ENCODE measurements around the gene DRAXIN. TPM values are rescaled to one million over a fixed set of nuclear protein-coding genes. Genes with fewer than 3 reads are reported as not detected.

The DRAXIN gene
- total and polyA plus RNA-seq, 4 donors: 0.04 to 0.31 (median 0.14) TPM

DNA sequence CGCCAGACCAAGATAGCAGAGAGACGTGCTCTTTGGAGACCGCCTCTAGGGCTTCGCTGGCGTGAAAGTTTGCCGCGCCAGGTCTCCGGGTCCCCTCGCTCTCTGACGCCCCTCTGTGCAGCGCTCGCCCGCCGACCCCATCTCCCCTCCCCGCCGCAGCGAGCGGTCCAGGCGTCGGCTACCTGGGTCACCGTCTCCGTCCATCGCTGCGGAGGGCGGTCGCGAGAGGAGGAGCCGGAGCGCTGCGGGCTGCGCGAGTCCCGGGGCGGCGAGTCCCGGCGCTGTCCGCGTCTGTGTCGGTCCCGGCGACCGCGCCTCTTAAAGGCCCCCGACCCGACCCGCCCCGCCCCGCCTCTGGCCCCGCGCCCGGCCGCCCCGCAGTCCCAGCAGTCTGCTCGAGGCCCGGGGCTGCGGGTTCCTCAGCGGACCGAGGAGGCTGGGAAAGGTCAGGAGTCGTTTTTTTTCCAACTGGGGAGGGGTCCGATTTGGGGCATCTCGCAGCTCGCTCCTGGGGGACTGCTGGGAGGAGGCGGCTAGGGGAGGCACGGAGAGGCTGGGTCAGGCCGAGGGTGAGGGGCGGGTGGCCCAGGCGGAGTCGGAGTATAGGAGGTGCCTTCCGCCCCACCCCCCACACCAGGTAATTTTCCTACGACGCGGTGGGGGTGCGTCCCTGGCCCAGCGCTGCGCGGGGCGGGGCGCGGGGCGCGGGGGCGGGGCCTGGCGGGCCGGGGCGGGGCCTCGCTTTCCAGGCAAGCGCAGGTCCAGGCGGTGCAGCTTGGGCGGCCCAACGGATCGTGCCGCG is 37.2 kb upstream of the DRAXIN start, which contains the start of the genes FBXO2 and FBXO44:
Gene FBXO2, minus strand, starts transcription at position 293 of the 802 bp plus-strand sequence. Its CDS starts 89 bp downstream, at position 204.
Gene FBXO44, plus strand, starts transcription at position 741 of the 802 bp plus-strand sequence. CDS start 959 bp downstream, outside the sequence.
- 6 to 11% methylated on average over 29 to 94 of the region's 94 CpGs for WGBS, 2 donors
- Histone ChIP-seq H3K36me3 (ENCODE audit: control insufficient read depth in 4 of 4, insufficient read depth in 4 of 4, low read length in 4 of 4) (peaks cover 0 to 5% (median under 1%) of the 10 kb centered on the region in 4 donors), H3K27ac (ENCODE audit: low read depth in 1 of 2, low read length in 1 of 2) (no peak within 1 kb of the TSS), H3K9me3 (ENCODE audit: control insufficient read depth in 4 of 4, insufficient read depth in 3 of 4, low read length in 3 of 4) (no peaks in the 10 kb centered on the region), H3K9ac (ENCODE audit: insufficient read depth in 1 of 2, low read length in 2 of 2) (no peak within 1 kb of the TSS), H3K4me3 (peak within 1 kb of the TSS; percentile 21), H3K27me3 (ENCODE audit: control insufficient read depth in 3 of 3, insufficient read depth in 3 of 3, low read length in 2 of 3) (peaks cover 0 to 23% (median 15%) of the 10 kb centered on the region in 3 donors), H3K4me1 (ENCODE audit: control insufficient read depth in 5 of 5, insufficient read depth in 5 of 5, low read length in 5 of 5) (peaks cover 0 to 12% (median under 1%) of the 10 kb centered on the region in 5 donors)
- TF ChIP-seq, protein P1, sequence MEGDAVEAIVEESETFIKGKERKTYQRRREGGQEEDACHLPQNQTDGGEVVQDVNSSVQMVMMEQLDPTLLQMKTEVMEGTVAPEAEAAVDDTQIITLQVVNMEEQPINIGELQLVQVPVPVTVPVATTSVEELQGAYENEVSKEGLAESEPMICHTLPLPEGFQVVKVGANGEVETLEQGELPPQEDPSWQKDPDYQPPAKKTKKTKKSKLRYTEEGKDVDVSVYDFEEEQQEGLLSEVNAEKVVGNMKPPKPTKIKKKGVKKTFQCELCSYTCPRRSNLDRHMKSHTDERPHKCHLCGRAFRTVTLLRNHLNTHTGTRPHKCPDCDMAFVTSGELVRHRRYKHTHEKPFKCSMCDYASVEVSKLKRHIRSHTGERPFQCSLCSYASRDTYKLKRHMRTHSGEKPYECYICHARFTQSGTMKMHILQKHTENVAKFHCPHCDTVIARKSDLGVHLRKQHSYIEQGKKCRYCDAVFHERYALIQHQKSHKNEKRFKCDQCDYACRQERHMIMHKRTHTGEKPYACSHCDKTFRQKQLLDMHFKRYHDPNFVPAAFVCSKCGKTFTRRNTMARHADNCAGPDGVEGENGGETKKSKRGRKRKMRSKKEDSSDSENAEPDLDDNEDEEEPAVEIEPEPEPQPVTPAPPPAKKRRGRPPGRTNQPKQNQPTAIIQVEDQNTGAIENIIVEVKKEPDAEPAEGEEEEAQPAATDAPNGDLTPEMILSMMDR (IDR thresholded peaks at IDR 0.05; ENCODE audit: control extremely low read depth, extremely low read depth): no peak
- DNase-seq (peak in 2 of 3 donors; percentile 32 to 56), ATAC-seq (ENCODE audit: insufficient read depth, low FRiP score) (peak; percentile 71)

DNA sequence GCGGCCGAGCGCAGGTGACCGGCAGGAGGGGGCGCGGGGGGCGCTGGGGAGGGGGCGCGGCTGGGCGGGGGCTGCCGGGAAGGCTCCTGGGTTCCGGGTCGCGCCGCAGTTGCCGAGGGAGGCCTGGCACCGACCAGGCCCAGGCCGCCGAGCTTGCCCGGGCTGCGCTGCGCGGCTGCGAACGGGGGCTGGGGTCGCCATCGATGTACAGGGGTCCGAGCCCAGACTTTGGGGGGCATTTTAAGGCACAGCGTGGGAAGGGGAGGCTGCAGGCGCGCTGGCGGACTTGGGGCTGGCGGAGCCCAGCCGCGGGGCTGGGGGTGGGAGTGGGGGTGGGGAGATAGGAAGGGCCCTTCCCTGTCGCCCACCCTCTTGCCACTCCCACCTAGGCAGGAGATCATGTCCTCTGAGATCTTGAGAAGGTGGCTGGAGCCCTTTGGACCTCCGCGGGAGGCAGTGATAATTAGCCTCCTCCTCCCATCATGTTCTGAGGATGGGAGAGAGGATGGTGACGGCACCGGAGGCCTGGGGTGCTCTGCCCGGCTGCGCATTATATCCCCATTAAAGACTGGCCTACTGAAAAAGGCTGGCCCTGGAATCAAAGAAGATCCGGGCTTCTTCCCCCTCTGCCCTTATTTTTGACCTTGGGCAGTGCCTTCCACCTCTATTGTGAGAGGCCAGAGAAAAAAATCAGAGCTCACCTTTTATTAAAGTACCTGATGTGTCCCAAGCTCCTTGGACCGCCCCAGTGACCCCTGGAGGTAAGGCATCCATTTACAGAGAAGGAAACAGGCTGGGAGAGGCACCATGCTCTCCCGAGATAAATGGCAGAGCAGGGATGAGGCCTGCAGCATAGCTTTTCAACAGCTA is 36.3 kb upstream of the DRAXIN start:
- no peak for ATAC-seq (ENCODE audit: insufficient read depth, low FRiP score)
- WGBS, 2 donors: 11 to 17% methylated on average over 21 to 44 of the region's 45 CpGs
- H3K27ac ChIP-seq (ENCODE audit: low read depth in 1 of 2, low read length in 1 of 2): no peak overlapping the region

DNA sequence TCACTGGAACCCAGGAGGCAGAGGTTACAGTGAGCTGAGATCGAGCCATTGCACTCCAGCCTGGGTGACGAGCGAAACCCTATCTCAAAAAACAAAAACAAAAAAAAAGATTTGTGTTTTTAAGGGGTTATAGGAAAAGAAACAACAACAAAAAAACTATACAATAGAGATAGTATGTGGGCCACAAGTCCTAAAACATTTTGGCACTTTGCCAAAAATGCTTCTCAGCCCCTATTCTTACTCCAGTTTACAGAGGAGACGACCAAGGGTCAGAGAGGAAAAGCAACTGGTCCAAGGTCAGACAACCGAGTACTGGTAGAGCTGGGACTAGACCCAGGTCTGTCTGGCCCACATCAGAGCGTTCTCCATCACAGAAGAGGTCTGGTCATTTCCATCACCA is 33.9 kb upstream of the DRAXIN start:
- no peak overlapping the region for H3K4me3 ChIP-seq
- no peaks in the 10 kb centered on the region for H3K9me3 ChIP-seq (ENCODE audit: control insufficient read depth in 4 of 4, insufficient read depth in 3 of 4, low read length in 3 of 4)
- no peak overlapping the region for H3K27ac ChIP-seq (ENCODE audit: low read depth in 1 of 2, low read length in 1 of 2)
- peaks cover 0 to 8% (median 0%) of the 10 kb centered on the region in 5 donors for H3K4me1 ChIP-seq (ENCODE audit: control insufficient read depth in 5 of 5, insufficient read depth in 5 of 5, low read length in 5 of 5)
- H3K36me3 ChIP-seq (ENCODE audit: control insufficient read depth in 4 of 4, insufficient read depth in 4 of 4, low read length in 4 of 4): peaks cover 0 to 8% (median 2%) of the 10 kb centered on the region in 4 donors
- ATAC-seq (ENCODE audit: insufficient read depth, low FRiP score) (no peak), DNase-seq (no peak)
- WGBS, 2 donors: 83 to 90% methylated on average over 6 of the region's 6 CpGs
- no peaks in the 10 kb centered on the region for H3K27me3 ChIP-seq (ENCODE audit: control insufficient read depth in 3 of 3, insufficient read depth in 3 of 3, low read length in 2 of 3)
- TF ChIP-seq, protein P1 (IDR thresholded peaks at IDR 0.05; ENCODE audit: control extremely low read depth, extremely low read depth): no peak
- H3K9ac ChIP-seq (ENCODE audit: insufficient read depth in 1 of 2, low read length in 2 of 2): no peak overlapping the region

More for the DNA sequence above, 36.3 kb upstream of the DRAXIN start:
- Histone ChIP-seq H3K9me3 (ENCODE audit: control insufficient read depth in 4 of 4, insufficient read depth in 3 of 4, low read length in 3 of 4) (no peaks in the 10 kb centered on the region), H3K4me3 (peak overlapping the region; percentile 18), H3K4me1 (ENCODE audit: control insufficient read depth in 5 of 5, insufficient read depth in 5 of 5, low read length in 5 of 5) (peaks cover 0 to 8% (median 0%) of the 10 kb centered on the region in 5 donors), H3K27me3 (ENCODE audit: control insufficient read depth in 3 of 3, insufficient read depth in 3 of 3, low read length in 2 of 3) (peaks cover 0 to 15% (median 7%) of the 10 kb centered on the region in 3 donors), H3K36me3 (ENCODE audit: control insufficient read depth in 4 of 4, insufficient read depth in 4 of 4, low read length in 4 of 4) (peaks cover 0 to 8% (median under 1%) of the 10 kb centered on the region in 4 donors), H3K9ac (ENCODE audit: insufficient read depth in 1 of 2, low read length in 2 of 2) (no peak overlapping the region)
- DNase-seq: no peak
- TF ChIP-seq, protein P1 (IDR thresholded peaks at IDR 0.05; ENCODE audit: control extremely low read depth, extremely low read depth): no peak
